ENCODE data around the gene GRM2. TPM values are rescaled to one million over a fixed set of nuclear protein-coding genes. Genes with fewer than 3 reads are reported as not detected.

Gene GRM2
- total RNA-seq, 4 donors from 2014 or later, result 0.16 to 0.27 TPM; not detected in 2

GRCh38 chr3:51673802-51674654, 32.8 kb upstream of the GRM2 start:
- peaks cover 10 to 39% (median 32%) of the 10 kb centered on the region in 4 donors for H3K4me1 ChIP-seq
- H3K9me3 ChIP-seq, result no peaks in the 10 kb centered on the region
- TF ChIP-seq POLR2A (IDR thresholded peaks at IDR 0.05), result no peak
- no peak for TF ChIP-seq EP300 (IDR thresholded peaks at IDR 0.05; ENCODE audit: low read depth)
- TF ChIP-seq CTCF (IDR thresholded peaks at IDR 0.05), result no peak
- no peak for TF ChIP-seq POLR2AphosphoS5 (IDR thresholded peaks at IDR 0.05)
- in situ Hi-C loops (cut with MboI; ENCODE audit: low pct_ligation_motif_present in 1 of 4, low pct_unique_long_range_greater_than_20kb in 1 of 4, low sequenced_read_pairs in 3 of 4) (loop anchor here in 1 of 4 donors (25.0 kb wide), 1 partner anchor 287 kb away; the partner anchor contains the start of genes MANF and RBM15B), intact Hi-C loops (cut with DNase I; ENCODE audit: low total_unique reads) (no loop called here)
- H3K27me3 ChIP-seq, result no peaks in the 10 kb centered on the region
- H3K4me3 ChIP-seq, result no peak overlapping the region
- DNase-seq, result no peak
- no peak overlapping the region for H3K27ac ChIP-seq
- H3K36me3 ChIP-seq, result no peaks in the 10 kb centered on the region
- 89% methylated on average over 14 of the region's 14 CpGs; no CpG with 5 or more reads in 1 of the 2 donors for WGBS, 2 donors (ENCODE audit: low coverage in 1 of 2)

GRCh38 chr3:51675201-51675611, 31.7 kb upstream of the GRM2 start:
- Histone ChIP-seq H3K9me3 (no peaks in the 10 kb centered on the region), H3K27ac (no peak overlapping the region), H3K27me3 (no peaks in the 10 kb centered on the region), H3K36me3 (no peaks in the 10 kb centered on the region), H3K4me1 (peaks cover 9 to 30% (median 24%) of the 10 kb centered on the region in 4 donors), H3K4me3 (no peak overlapping the region)
- WGBS, 2 donors (ENCODE audit: low coverage in 1 of 2), result 86% methylated on average over 2 of the region's 2 CpGs; no CpG with 5 or more reads in 1 of the 2 donors
- in situ Hi-C loops (cut with MboI; ENCODE audit: low pct_ligation_motif_present in 1 of 4, low pct_unique_long_range_greater_than_20kb in 1 of 4, low sequenced_read_pairs in 3 of 4), result loop anchor here in 1 of 4 donors (25.0 kb wide), 1 partner anchor 288 kb away; the partner anchor contains the start of genes MANF and RBM15B
- no peak for TF ChIP-seq POLR2A (IDR thresholded peaks at IDR 0.05)
- TF ChIP-seq POLR2AphosphoS5 (IDR thresholded peaks at IDR 0.05), result no peak
- DNase-seq, result no peak
- intact Hi-C loops (cut with DNase I; ENCODE audit: low total_unique reads), result no loop called here

GRCh38 chr3:51676102-51676640, 30.7 kb upstream of the GRM2 start:
- in situ Hi-C loops (cut with MboI; ENCODE audit: low pct_ligation_motif_present in 1 of 4, low pct_unique_long_range_greater_than_20kb in 1 of 4, low sequenced_read_pairs in 3 of 4), result loop anchor here in 1 of 4 donors (25.0 kb wide), 1 partner anchor 289 kb away; the partner anchor contains the start of genes MANF and RBM15B

GRCh38 chr3:51677358-51677757, 29.5 kb upstream of the GRM2 start:
- in situ Hi-C loops (cut with MboI; ENCODE audit: low pct_ligation_motif_present in 1 of 4, low pct_unique_long_range_greater_than_20kb in 1 of 4, low sequenced_read_pairs in 3 of 4) (loop anchor here in 1 of 4 donors (25.0 kb wide), 1 partner anchor 290 kb away; the partner anchor contains the start of genes MANF and RBM15B), intact Hi-C loops (cut with DNase I; ENCODE audit: low total_unique reads) (no loop called here)
- no peaks in the 10 kb centered on the region for H3K36me3 ChIP-seq
- H3K4me1 ChIP-seq, result peaks cover 16 to 36% (median 32%) of the 10 kb centered on the region in 4 donors
- 80 to 89% methylated on average over 1 to 3 of the region's 3 CpGs for WGBS, 2 donors (ENCODE audit: low coverage in 1 of 2)
- H3K27ac ChIP-seq, result no peak overlapping the region
- TF ChIP-seq POLR2AphosphoS5 (IDR thresholded peaks at IDR 0.05), result no peak
- no peak for DNase-seq
- no peaks in the 10 kb centered on the region for H3K9me3 ChIP-seq
- no peak overlapping the region for H3K4me3 ChIP-seq
- no peaks in the 10 kb centered on the region for H3K27me3 ChIP-seq

More at GRCh38 chr3:51676102-51676640, 30.7 kb upstream of the GRM2 start:
- no peaks in the 10 kb centered on the region for H3K27me3 ChIP-seq
- intact Hi-C loops (cut with DNase I; ENCODE audit: low total_unique reads), result no loop called here
- H3K9me3 ChIP-seq, result no peaks in the 10 kb centered on the region
- H3K36me3 ChIP-seq, result no peaks in the 10 kb centered on the region
- DNase-seq, result no peak
- H3K4me1 ChIP-seq, result peaks cover 8 to 33% (median 28%) of the 10 kb centered on the region in 4 donors
- no peak overlapping the region for H3K27ac ChIP-seq
- TF ChIP-seq POLR2AphosphoS5 (IDR thresholded peaks at IDR 0.05) (no peak), POLR2A (IDR thresholded peaks at IDR 0.05) (no peak), CTCF (IDR thresholded peaks at IDR 0.05) (no peak), EP300 (IDR thresholded peaks at IDR 0.05; ENCODE audit: low read depth) (no peak)
- no peak overlapping the region for H3K4me3 ChIP-seq
- 88% methylated on average over 3 of the region's 3 CpGs; no CpG with 5 or more reads in 1 of the 2 donors for WGBS, 2 donors (ENCODE audit: low coverage in 1 of 2)

GRCh38 chr3:51678186-51678585, 28.7 kb upstream of the GRM2 start:
- no peak for DNase-seq
- Histone ChIP-seq H3K36me3 (no peaks in the 10 kb centered on the region), H3K27me3 (no peaks in the 10 kb centered on the region), H3K4me1 (peaks cover 13 to 28% (median 26%) of the 10 kb centered on the region in 4 donors), H3K4me3 (no peak overlapping the region), H3K27ac (no peak overlapping the region), H3K9me3 (no peaks in the 10 kb centered on the region)
- in situ Hi-C loops (cut with MboI; ENCODE audit: low pct_ligation_motif_present in 1 of 4, low pct_unique_long_range_greater_than_20kb in 1 of 4, low sequenced_read_pairs in 3 of 4), result loop anchor here in 1 of 4 donors (25.0 kb wide), 1 partner anchor 291 kb away; the partner anchor contains the start of genes MANF and RBM15B
- 100% methylated on average over 1 of the region's 1 CpG; no CpG with 5 or more reads in 1 of the 2 donors for WGBS, 2 donors (ENCODE audit: low coverage in 1 of 2)
- intact Hi-C loops (cut with DNase I; ENCODE audit: low total_unique reads), result no loop called here
- TF ChIP-seq CTCF (IDR thresholded peaks at IDR 0.05), result no peak
- TF ChIP-seq EP300 (IDR thresholded peaks at IDR 0.05; ENCODE audit: low read depth), result no peak
- TF ChIP-seq POLR2AphosphoS5 (IDR thresholded peaks at IDR 0.05), result no peak
- no peak for TF ChIP-seq POLR2A (IDR thresholded peaks at IDR 0.05)

Measured in transverse colon (tissue), 4 donors.